ENCODE data around the gene ANKRD60. TPM values are rescaled to one million over a fixed set of nuclear protein-coding genes. Genes with fewer than 3 reads are reported as not detected.

The ANKRD60 gene
- total RNA-seq, 1 experiment from 2014 or later: not detected

DNA sequence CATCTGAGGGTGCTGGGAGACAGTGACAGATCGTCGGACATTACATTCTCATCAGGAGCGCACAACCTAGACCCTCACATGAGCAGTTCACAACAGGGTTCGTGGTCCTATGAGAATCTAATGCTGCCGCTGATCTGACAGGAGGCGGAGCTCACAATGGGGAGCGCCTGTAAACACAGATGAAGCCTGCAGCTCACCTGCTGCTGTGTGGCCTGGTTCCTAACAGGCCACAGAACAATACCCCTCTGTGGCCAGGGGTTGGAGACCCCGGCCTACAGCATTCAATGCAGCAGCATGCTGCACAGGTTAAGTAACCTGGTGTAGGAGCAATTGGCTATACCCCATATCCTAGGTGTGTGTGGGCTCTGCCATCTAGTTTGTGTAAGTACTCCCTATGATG, 19.5 kb downstream of the ANKRD60 start:
- H3K36me3 Mint-ChIP-seq (ENCODE audit: insufficient read depth in 1 of 3, low read depth in 3 of 3): no peaks in the 10 kb centered on the region
- no peak overlapping the region for H3K4ac ChIP-seq (ENCODE audit: low read depth, low read length)
- no peak overlapping the region for H4K91ac ChIP-seq (ENCODE audit: insufficient read length, low read depth, low read length)
- H2AFZ ChIP-seq (ENCODE audit: low read length): no peak overlapping the region
- H3K9ac ChIP-seq (ENCODE audit: extremely low read depth, insufficient read length, low read length): no peak overlapping the region
- H3K56ac ChIP-seq (ENCODE audit: insufficient read length, low read depth, low read length): no peak overlapping the region
- H3T11ph ChIP-seq (ENCODE audit: low read length): no peak overlapping the region
- H3K79me1 ChIP-seq (ENCODE audit: insufficient read depth, low read depth, low read length, poor library complexity, severe bottlenecking): no peaks in the 10 kb centered on the region
- no peak overlapping the region for H2BK15ac ChIP-seq (ENCODE audit: low read depth, low read length)
- no peak overlapping the region for H2BK120ac ChIP-seq (ENCODE audit: low read depth, low read length, poor library complexity, severe bottlenecking)
- H3K79me2 ChIP-seq (ENCODE audit: insufficient read depth, low read length): no peaks in the 10 kb centered on the region
- H4K20me1 ChIP-seq (ENCODE audit: control insufficient read depth, insufficient read depth, insufficient read length): no peaks in the 10 kb centered on the region
- no peak overlapping the region for H3K23ac ChIP-seq (ENCODE audit: insufficient read length, low read depth, low read length)
- peaks cover 11% of the 10 kb centered on the region for H3K27me3 Mint-ChIP-seq (ENCODE audit: low read depth)
- H3K27me3 ChIP-seq (ENCODE audit: insufficient read depth, low read length): no peaks in the 10 kb centered on the region
- no peak overlapping the region for H3K4me2 ChIP-seq (ENCODE audit: insufficient read depth, insufficient read length, low read length)
- no peaks in the 10 kb centered on the region for H3K4me1 ChIP-seq (ENCODE audit: insufficient read depth, low read length)
- no peaks in the 10 kb centered on the region for H3K23me2 ChIP-seq (ENCODE audit: insufficient read length, low read depth, low read length, poor library complexity, severe bottlenecking)
- H3K9me3 Mint-ChIP-seq: no peaks in the 10 kb centered on the region; a peak in 3 of 5 replicates
- no peak overlapping the region for H3K4me3 Mint-ChIP-seq
- no peak overlapping the region for H3K18ac ChIP-seq (ENCODE audit: insufficient read length, low read depth, low read length)
- H2AK5ac ChIP-seq (ENCODE audit: insufficient read length, low read length): no peak overlapping the region
- no peak overlapping the region for H3K27ac Mint-ChIP-seq
- no CpG with 5 or more reads among the region's 8 CpGs for WGBS (ENCODE audit: extremely low coverage, insufficient read length, low lambda C conversion rate)
- no peak overlapping the region for H4K8ac ChIP-seq (replicated peaks; ENCODE audit: insufficient read length, low read depth, low read length)
- H3K27ac ChIP-seq (ENCODE audit: insufficient read length, low read depth, low read length): no peak overlapping the region
- no peaks in the 10 kb centered on the region for H3K9me3 ChIP-seq (ENCODE audit: control insufficient read depth, low read depth, low read length)
- H2BK5ac ChIP-seq (ENCODE audit: insufficient read length, low read length): no peak overlapping the region
- no peak overlapping the region for H2BK20ac ChIP-seq (ENCODE audit: low read depth, low read length, poor library complexity, severe bottlenecking)
- DNase-seq: no peak
- H3K4me1 Mint-ChIP-seq: peaks cover 0 to 3% of the 10 kb centered on the region in 2 experiments; a peak in 1 of 4 replicates
- no peak overlapping the region for H4K5ac ChIP-seq (ENCODE audit: insufficient read length, low read depth, low read length)
- TF ChIP-seq, protein P1, sequence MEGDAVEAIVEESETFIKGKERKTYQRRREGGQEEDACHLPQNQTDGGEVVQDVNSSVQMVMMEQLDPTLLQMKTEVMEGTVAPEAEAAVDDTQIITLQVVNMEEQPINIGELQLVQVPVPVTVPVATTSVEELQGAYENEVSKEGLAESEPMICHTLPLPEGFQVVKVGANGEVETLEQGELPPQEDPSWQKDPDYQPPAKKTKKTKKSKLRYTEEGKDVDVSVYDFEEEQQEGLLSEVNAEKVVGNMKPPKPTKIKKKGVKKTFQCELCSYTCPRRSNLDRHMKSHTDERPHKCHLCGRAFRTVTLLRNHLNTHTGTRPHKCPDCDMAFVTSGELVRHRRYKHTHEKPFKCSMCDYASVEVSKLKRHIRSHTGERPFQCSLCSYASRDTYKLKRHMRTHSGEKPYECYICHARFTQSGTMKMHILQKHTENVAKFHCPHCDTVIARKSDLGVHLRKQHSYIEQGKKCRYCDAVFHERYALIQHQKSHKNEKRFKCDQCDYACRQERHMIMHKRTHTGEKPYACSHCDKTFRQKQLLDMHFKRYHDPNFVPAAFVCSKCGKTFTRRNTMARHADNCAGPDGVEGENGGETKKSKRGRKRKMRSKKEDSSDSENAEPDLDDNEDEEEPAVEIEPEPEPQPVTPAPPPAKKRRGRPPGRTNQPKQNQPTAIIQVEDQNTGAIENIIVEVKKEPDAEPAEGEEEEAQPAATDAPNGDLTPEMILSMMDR (conservative IDR thresholded peaks at IDR 0.05): no peak
- no peak overlapping the region for H2BK12ac ChIP-seq (ENCODE audit: insufficient read length, low read depth, low read length)
- no peak overlapping the region for H3K14ac ChIP-seq (ENCODE audit: insufficient read depth, low read length)
